ENCODE results near the gene CDK6.

Gene CDK6

GRCh38 chr7:92563345-92563744 lies 273.0 kb downstream of the CDK6 start:
- no peak for DNase-seq

- DNase-seq = no peak
These were observed 275.8 kb downstream of the CDK6 start for GRCh38 chr7:92560602-92561001.

- DNase-seq = no peak
These were observed 278.5 kb downstream of the CDK6 start for GRCh38 chr7:92557808-92558362.

- DNase-seq = no peak
These were observed 279.1 kb downstream of the CDK6 start for GRCh38 chr7:92557249-92557648.
